ENCODE measurements around the gene DSCAM.

GRCh38 chr21:40254540-40255465 is 592.2 kb downstream of the DSCAM start:
- no peak for TF ChIP-seq TCF12 (IDR thresholded peaks at IDR 0.05; ENCODE audit: low read depth)
- TF ChIP-seq EP300 (IDR thresholded peaks at IDR 0.05; ENCODE audit: borderline replicate concordance) = no peak
- no peak for TF ChIP-seq CEBPB (IDR thresholded peaks at IDR 0.05)

Measured in Ishikawa (cell line).